BLaER1 (cell line): ENCODE measurements around the gene BLACAT1.

Source experiments
- H3K27ac ChIP-seq: shearing (Covaris generic); formaldehyde crosslinking; 2 replicates; pipeline ENCODE4 v1.8.1; 2022
- H3K27me3 ChIP-seq: shearing (Covaris generic); formaldehyde crosslinking; 2 replicates; pipeline ENCODE4 v1.8.1; 2022
- H3K36me3 ChIP-seq: shearing (Covaris generic); formaldehyde crosslinking; 2 replicates; pipeline ENCODE4 v1.8.1; 2022
- H3K4me1 ChIP-seq: shearing (Covaris generic); formaldehyde crosslinking; 2 replicates; pipeline ENCODE4 v1.8.1; 2022
- H3K4me2 ChIP-seq: shearing (Covaris generic); formaldehyde crosslinking; 2 replicates; pipeline ENCODE4 v1.8.1; 2022
- H3K4me3 ChIP-seq: shearing (Covaris generic); formaldehyde crosslinking; 2 replicates; pipeline ENCODE4 v1.8.1; 2022
- H3K9ac ChIP-seq: shearing (Covaris generic); formaldehyde crosslinking; 2 replicates; pipeline ENCODE4 v1.8.1; 2022
- H3K9me3 ChIP-seq: shearing (Covaris generic); formaldehyde crosslinking; 2 replicates; pipeline ENCODE4 v1.8.1; 2022
- H4K20me1 ChIP-seq: shearing (Covaris generic); formaldehyde crosslinking; 2 replicates; pipeline ENCODE4 v1.8.1; 2022
- Cebpa-rat ChIP-seq: shearing (Covaris generic); IDR thresholded peaks from 2 replicates; pipeline ENCODE4 v1.8.1; 2022

The BLACAT1 gene

GRCh38 chr1:205449254-205449749 lies 6.5 kb downstream of the BLACAT1 start:
- H3K4me2 ChIP-seq = peak overlapping the region; percentile 51
- no peak overlapping the region for H3K27ac ChIP-seq
- peaks cover 33% of the 10 kb centered on the region for H3K4me1 ChIP-seq

GRCh38 chr1:205448540-205449253 lies 7.1 kb downstream of the BLACAT1 start:
- Histone ChIP-seq H3K9ac (no peak overlapping the region), H3K27ac (no peak overlapping the region), H3K4me2 (peak overlapping the region; percentile 51), H3K27me3 (peaks cover 41% of the 10 kb centered on the region), H4K20me1 (peaks cover 9% of the 10 kb centered on the region; the same call in 1 of the 2 replicates), H3K4me1 (peaks cover 33% of the 10 kb centered on the region), H3K9me3 (no peaks in the 10 kb centered on the region), H3K36me3 (no peaks in the 10 kb centered on the region), H3K4me3 (no peak overlapping the region)
- no peak for TF ChIP-seq Cebpa-rat

More at GRCh38 chr1:205449254-205449749, 6.5 kb downstream of the BLACAT1 start:
- TF ChIP-seq Cebpa-rat = no peak
- Histone ChIP-seq H3K4me3 (no peak overlapping the region), H4K20me1 (peaks cover 12% of the 10 kb centered on the region; the same call in 1 of the 2 replicates), H3K9ac (no peak overlapping the region), H3K36me3 (no peaks in the 10 kb centered on the region), H3K27me3 (peaks cover 47% of the 10 kb centered on the region), H3K9me3 (no peaks in the 10 kb centered on the region)

GRCh38 chr1:205447457-205448341 lies 8.1 kb downstream of the BLACAT1 start:
- H4K20me1 ChIP-seq = no peaks in the 10 kb centered on the region; the same call in 1 of the 2 replicates
- no peak overlapping the region for H3K4me2 ChIP-seq
- no peaks in the 10 kb centered on the region for H3K9me3 ChIP-seq
- H3K27me3 ChIP-seq = peaks cover 31% of the 10 kb centered on the region
- H3K27ac ChIP-seq = no peak overlapping the region
- H3K36me3 ChIP-seq = no peaks in the 10 kb centered on the region
- TF ChIP-seq Cebpa-rat = no peak
- peaks cover 33% of the 10 kb centered on the region for H3K4me1 ChIP-seq
- no peak overlapping the region for H3K9ac ChIP-seq
- no peak overlapping the region for H3K4me3 ChIP-seq

GRCh38 chr1:205446828-205447227 lies 9.0 kb downstream of the BLACAT1 start:
- H3K27me3 ChIP-seq = peaks cover 22% of the 10 kb centered on the region; the same call in 1 of the 2 replicates
- H3K4me3 ChIP-seq = no peak overlapping the region
- H3K4me2 ChIP-seq = no peak overlapping the region
- no peaks in the 10 kb centered on the region for H3K36me3 ChIP-seq
- no peak for TF ChIP-seq Cebpa-rat
- H3K9me3 ChIP-seq = no peaks in the 10 kb centered on the region
- H4K20me1 ChIP-seq = no peaks in the 10 kb centered on the region; the same call in 1 of the 2 replicates
- H3K27ac ChIP-seq = no peak overlapping the region
- no peak overlapping the region for H3K9ac ChIP-seq
- peaks cover 40% of the 10 kb centered on the region for H3K4me1 ChIP-seq

- H3K9ac ChIP-seq = no peak overlapping the region
- H3K4me1 ChIP-seq = peaks cover 51% of the 10 kb centered on the region
- H3K4me3 ChIP-seq = no peak overlapping the region
- H3K36me3 ChIP-seq = no peaks in the 10 kb centered on the region
- no peak for TF ChIP-seq Cebpa-rat
- H3K9me3 ChIP-seq = no peaks in the 10 kb centered on the region
- H3K27ac ChIP-seq = no peak overlapping the region
- peaks cover 10% of the 10 kb centered on the region; the same call in 1 of the 2 replicates for H3K27me3 ChIP-seq
- no peaks in the 10 kb centered on the region for H4K20me1 ChIP-seq
- no peak overlapping the region for H3K4me2 ChIP-seq
Observed at GRCh38 chr1:205445646-205445935, 10.3 kb downstream of the BLACAT1 start.

GRCh38 chr1:205444931-205445645 lies 10.8 kb downstream of the BLACAT1 start:
- H3K9me3 ChIP-seq = no peaks in the 10 kb centered on the region
- TF ChIP-seq Cebpa-rat = no peak
- H3K4me1 ChIP-seq = peaks cover 53% of the 10 kb centered on the region
- peaks cover 7% of the 10 kb centered on the region; the same call in 1 of the 2 replicates for H3K27me3 ChIP-seq
- H3K9ac ChIP-seq = no peak overlapping the region
- no peaks in the 10 kb centered on the region for H3K36me3 ChIP-seq
- 0 out of 2 replicates have a peak overlapping the region, but pooled peaks have one; percentile 9 for H3K4me2 ChIP-seq
- H3K4me3 ChIP-seq = no peak overlapping the region
- no peaks in the 10 kb centered on the region for H4K20me1 ChIP-seq
- no peak overlapping the region for H3K27ac ChIP-seq

GRCh38 chr1:205444300-205444930 lies 11.4 kb downstream of the BLACAT1 start:
- Histone ChIP-seq H3K9ac (no peak overlapping the region), H3K27ac (no peak overlapping the region), H4K20me1 (no peaks in the 10 kb centered on the region), H3K36me3 (no peaks in the 10 kb centered on the region), H3K9me3 (no peaks in the 10 kb centered on the region), H3K4me2 (0 out of 2 replicates have a peak overlapping the region, but pooled peaks have one; percentile 9), H3K4me3 (no peak overlapping the region), H3K4me1 (peaks cover 56% of the 10 kb centered on the region), H3K27me3 (peaks cover 7% of the 10 kb centered on the region; the same call in 1 of the 2 replicates)
- no peak for TF ChIP-seq Cebpa-rat

GRCh38 chr1:205443585-205444299 lies 12.1 kb downstream of the BLACAT1 start:
- H3K4me1 ChIP-seq = peaks cover 59% of the 10 kb centered on the region
- H3K27me3 ChIP-seq = peaks cover 7% of the 10 kb centered on the region; the same call in 1 of the 2 replicates
- no peaks in the 10 kb centered on the region for H3K9me3 ChIP-seq
- H3K4me2 ChIP-seq = no peak overlapping the region
- H4K20me1 ChIP-seq = no peaks in the 10 kb centered on the region
- H3K9ac ChIP-seq = no peak overlapping the region
- H3K4me3 ChIP-seq = no peak overlapping the region
- no peak overlapping the region for H3K27ac ChIP-seq
- no peak for TF ChIP-seq Cebpa-rat
- H3K36me3 ChIP-seq = no peaks in the 10 kb centered on the region
